ENCODE results near the gene IGFBP6. TPM values are rescaled to one million over a fixed set of nuclear protein-coding genes. Genes with fewer than 3 reads are reported as not detected.

Gene IGFBP6
- polyA plus RNA-seq, 1 donor from 2014 or later: not detected

GRCh38 chr12:53100466-53101151, 3.1 kb downstream of the IGFBP6 start:
- Histone ChIP-seq H3K27ac (ENCODE audit: low read length) (no peak overlapping the region), H3K4me3 (ENCODE audit: low read length) (no peak overlapping the region), H3K9me3 (ENCODE audit: low read length) (no peaks in the 10 kb centered on the region), H3K9ac (ENCODE audit: low read length) (no peak overlapping the region), H2AFZ (ENCODE audit: low read depth, low read length) (no peak overlapping the region), H3K9me2 (ENCODE audit: insufficient read depth, low read length) (no peaks in the 10 kb centered on the region), H3K36me3 (ENCODE audit: insufficient read depth, low read length) (no peaks in the 10 kb centered on the region), H4K20me1 (ENCODE audit: insufficient read depth) (no peaks in the 10 kb centered on the region), H3K79me2 (replicated peaks; ENCODE audit: insufficient read depth, low read length) (no peaks in the 10 kb centered on the region), H3K27me3 (ENCODE audit: insufficient read depth, low read depth, low read length) (peaks cover 38% of the 10 kb centered on the region), H3K4me2 (ENCODE audit: low read length) (no peak overlapping the region), H3F3A (ENCODE audit: insufficient read depth, low read length, poor library complexity, severe bottlenecking) (no peaks in the 10 kb centered on the region)
- TF ChIP-seq CTCF (IDR thresholded peaks at IDR 0.05; ENCODE audit: poor library complexity, severe bottlenecking) (no peak), MXI1 (conservative IDR thresholded peaks at IDR 0.05; ENCODE audit: poor library complexity, severe bottlenecking) (no peak), TAF1 (IDR thresholded peaks at IDR 0.05; ENCODE audit: low read depth) (no peak), EZH2 (IDR thresholded peaks at IDR 0.05; ENCODE audit: borderline replicate concordance, insufficient read depth, low read length, poor library complexity, severe bottlenecking) (no peak), EP300 (conservative IDR thresholded peaks at IDR 0.05; ENCODE audit: poor library complexity, severe bottlenecking) (no peak), SMC3 (conservative IDR thresholded peaks at IDR 0.05; ENCODE audit: poor library complexity) (no peak), REST (IDR thresholded peaks at IDR 0.05; ENCODE audit: borderline replicate concordance) (no peak), RAD21 (conservative IDR thresholded peaks at IDR 0.05) (no peak), POLR2AphosphoS5 (IDR thresholded peaks at IDR 0.05) (no peak)

- Histone ChIP-seq H3K4me2 (ENCODE audit: low read length) (no peak overlapping the region), H3K27me3 (ENCODE audit: insufficient read depth, low read depth, low read length) (peaks cover 32% of the 10 kb centered on the region), H3K9ac (ENCODE audit: low read length) (no peak overlapping the region), H4K20me1 (ENCODE audit: insufficient read depth) (no peaks in the 10 kb centered on the region), H3K4me3 (ENCODE audit: low read length) (no peak overlapping the region), H3K27ac (ENCODE audit: low read length) (no peak overlapping the region), H2AFZ (ENCODE audit: low read depth, low read length) (no peak overlapping the region), H3K9me3 (ENCODE audit: low read length) (no peaks in the 10 kb centered on the region), H3F3A (ENCODE audit: insufficient read depth, low read length, poor library complexity, severe bottlenecking) (no peaks in the 10 kb centered on the region), H3K9me2 (ENCODE audit: insufficient read depth, low read length) (no peaks in the 10 kb centered on the region), H3K79me2 (replicated peaks; ENCODE audit: insufficient read depth, low read length) (no peaks in the 10 kb centered on the region), H3K36me3 (ENCODE audit: insufficient read depth, low read length) (no peaks in the 10 kb centered on the region)
- no peak for TF ChIP-seq MXI1 (conservative IDR thresholded peaks at IDR 0.05; ENCODE audit: poor library complexity, severe bottlenecking)
- no peak for TF ChIP-seq POLR2AphosphoS5 (IDR thresholded peaks at IDR 0.05)
- TF ChIP-seq REST (IDR thresholded peaks at IDR 0.05; ENCODE audit: borderline replicate concordance): no peak
- TF ChIP-seq EZH2 (IDR thresholded peaks at IDR 0.05; ENCODE audit: borderline replicate concordance, insufficient read depth, low read length, poor library complexity, severe bottlenecking): no peak
Observed at GRCh38 chr12:53101266-53101665, 3.8 kb downstream of the IGFBP6 start.

All from neural cell (in vitro differentiated cells).